ENCODE results near the gene CD81. TPM values are rescaled to one million over a fixed set of nuclear protein-coding genes. Genes with fewer than 3 reads are reported as not detected.

The CD81 gene
- total and polyA plus RNA-seq, 5 experiments from 2014 or later = 15.3 to 92.1 (median 62.0) TPM

DNA sequence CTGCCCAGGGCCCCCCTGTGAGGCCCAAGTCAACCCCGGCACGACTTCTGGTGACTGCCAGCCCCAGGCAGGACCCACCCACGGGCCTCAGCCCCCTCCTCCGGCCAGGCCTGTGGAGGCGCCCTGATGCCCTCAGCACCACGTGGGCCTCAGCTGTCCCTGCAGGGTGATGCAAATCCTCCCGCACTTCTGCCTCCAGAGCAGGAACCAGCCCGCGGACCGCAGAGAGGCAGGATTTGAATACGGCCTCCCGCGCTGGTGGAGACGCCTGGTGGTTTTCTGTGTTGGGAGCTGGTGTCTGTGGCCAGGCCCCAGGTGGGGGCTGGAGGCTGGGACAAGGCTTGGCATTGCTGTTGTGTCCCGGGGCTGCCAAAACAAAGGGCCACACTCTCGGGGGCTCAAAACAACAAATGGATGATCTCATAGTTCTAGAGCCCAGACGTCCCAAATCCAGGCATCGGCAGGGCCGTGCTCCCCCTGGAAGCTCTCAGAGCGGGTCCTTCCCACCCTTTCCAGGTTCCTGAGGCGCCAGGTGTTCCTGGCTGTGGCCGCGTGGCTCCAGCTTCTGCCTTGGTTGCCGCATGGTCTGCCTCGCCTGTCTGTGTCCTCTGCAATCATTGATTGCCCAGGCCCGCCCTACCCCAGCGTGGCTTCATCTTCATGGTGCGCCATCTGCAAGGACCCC lies 47.8 kb downstream of the CD81 start:
- peaks cover 0 to 2% (median 0%) of the 10 kb centered on the region in 4 donors for H3K4me1 Mint-ChIP-seq
- H3K27me3 Mint-ChIP-seq = no peaks in the 10 kb centered on the region
- H3K27ac Mint-ChIP-seq = no peak overlapping the region
- POLR2A ChIA-PET = interaction anchor here (1.3 kb wide), 1 partner anchor 19 kb away, joined by 3 read pairs; no protein-coding TSS in a partner anchor
- DNase-seq (no peak), ATAC-seq (no peak)
- no peaks in the 10 kb centered on the region for H3K36me3 Mint-ChIP-seq
- no peak overlapping the region for H3K4me3 Mint-ChIP-seq
- H3K9me3 Mint-ChIP-seq = no peaks in the 10 kb centered on the region

DNA sequence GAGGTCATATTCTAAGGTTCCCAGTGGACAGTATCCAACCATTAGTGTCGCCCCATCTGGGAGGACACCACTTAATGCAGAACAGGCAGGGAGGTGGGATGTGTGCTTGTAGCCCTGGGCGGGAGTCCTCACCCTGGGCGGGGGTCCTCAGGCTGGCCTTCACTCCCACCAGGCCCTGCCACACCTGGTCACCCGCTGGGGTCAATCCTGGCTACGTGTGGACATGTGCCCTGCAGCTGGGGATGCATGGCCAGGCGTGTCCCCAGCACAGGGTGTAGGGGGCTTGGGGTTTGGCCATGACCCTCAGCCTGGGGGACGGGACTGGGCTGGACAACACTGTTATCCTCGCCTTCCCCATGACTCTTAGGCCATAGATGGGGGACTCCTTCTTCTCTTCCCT lies 48.4 kb downstream of the CD81 start:
- no peaks in the 10 kb centered on the region for H3K36me3 Mint-ChIP-seq
- H3K4me1 Mint-ChIP-seq = peaks cover 0 to 2% (median 0%) of the 10 kb centered on the region in 4 donors

DNA sequence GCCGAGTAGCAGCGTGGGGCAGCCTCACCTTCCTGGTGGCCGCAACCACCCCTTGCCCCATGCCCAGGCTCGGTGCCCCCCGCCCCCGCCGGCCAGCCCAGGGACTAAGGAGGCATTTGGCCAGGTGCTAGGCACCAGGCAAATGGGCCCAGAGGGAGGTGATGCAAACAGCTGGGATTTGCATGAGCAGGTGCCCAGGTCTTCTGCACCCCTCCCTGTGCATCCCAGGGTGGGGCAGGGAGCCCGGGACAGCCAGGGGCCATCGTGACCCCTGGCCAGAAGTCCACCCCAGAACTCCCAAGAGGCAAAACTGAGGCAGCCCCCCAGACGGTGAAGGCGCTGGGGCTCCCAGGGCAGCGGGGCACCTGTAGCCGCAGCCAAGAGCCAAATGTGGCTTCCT lies 49.1 kb downstream of the CD81 start:
- POLR2A ChIA-PET = interaction anchor here (0.5 to 1.3 kb wide), 3 partner anchors 17 to 555 kb away, joined by 3 read pairs; no protein-coding TSS in a partner anchor
- Mint-ChIP-seq H3K4me3 (no peak overlapping the region), H3K4me1 (no peaks in the 10 kb centered on the region), H3K27me3 (no peaks in the 10 kb centered on the region), H3K9me3 (no peaks in the 10 kb centered on the region), H3K36me3 (no peaks in the 10 kb centered on the region), H3K27ac (no peak overlapping the region)
- DNase-seq (no peak), ATAC-seq (no peak)

More for the DNA sequence above, 48.4 kb downstream of the CD81 start:
- no peak overlapping the region for H3K27ac Mint-ChIP-seq
- POLR2A ChIA-PET = interaction anchor here (1.2 to 1.3 kb wide), 2 partner anchors 18 to 105 kb away, joined by 3 read pairs; no protein-coding TSS in a partner anchor
- H3K4me3 Mint-ChIP-seq = no peak overlapping the region
- no peak for DNase-seq
- H3K27me3 Mint-ChIP-seq = no peaks in the 10 kb centered on the region
- no peaks in the 10 kb centered on the region for H3K9me3 Mint-ChIP-seq
- ATAC-seq = no peak

DNA sequence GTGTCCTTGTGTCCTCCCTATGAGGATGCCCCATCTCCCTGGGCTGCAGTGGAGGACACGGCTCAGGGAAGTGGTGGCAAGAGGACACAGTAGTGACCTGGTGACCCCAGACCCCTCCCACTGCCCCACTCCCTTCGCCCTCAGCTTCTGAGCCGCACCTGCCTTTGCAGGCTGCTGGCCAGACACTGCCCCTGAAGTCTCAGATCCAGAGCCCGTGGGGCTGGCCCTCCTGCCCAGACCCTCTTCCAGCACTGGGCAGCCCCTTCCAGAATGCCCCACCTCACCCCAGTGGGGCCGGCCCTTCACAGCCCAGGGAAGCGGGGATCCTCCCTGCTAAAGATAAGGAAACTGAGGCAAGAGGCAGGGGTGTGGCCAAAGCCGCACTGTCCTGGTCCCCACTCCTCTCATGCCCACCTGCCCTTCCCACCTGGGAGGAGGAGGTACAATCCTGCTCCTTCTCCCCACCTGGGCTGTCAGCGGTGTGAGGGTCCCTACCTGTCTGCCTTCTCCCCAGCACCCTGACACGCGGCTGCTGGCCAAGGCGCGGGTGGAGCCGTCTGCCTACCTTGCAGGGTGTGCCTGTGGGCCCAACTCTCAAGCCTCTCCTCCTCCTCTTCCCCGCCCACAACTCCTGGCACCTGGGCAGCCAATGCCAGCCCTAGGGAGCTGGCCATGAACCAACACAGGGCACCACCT lies 49.9 kb downstream of the CD81 start:
- Mint-ChIP-seq H3K27ac (peak overlapping the region in 1 of 10 donors; percentile 73), H3K36me3 (no peaks in the 10 kb centered on the region), H3K9me3 (no peaks in the 10 kb centered on the region), H3K27me3 (no peaks in the 10 kb centered on the region), H3K4me1 (peaks cover 0 to 3% (median 1%) of the 10 kb centered on the region in 4 donors), H3K4me3 (no peak overlapping the region)
- POLR2A ChIA-PET = interaction anchor here (0.5 to 1.2 kb wide), 4 partner anchors 104 to 554 kb away, joined by 3 to 6 read pairs (median 4); no protein-coding TSS in a partner anchor
- ATAC-seq = no peak
- DNase-seq = no peak

DNA sequence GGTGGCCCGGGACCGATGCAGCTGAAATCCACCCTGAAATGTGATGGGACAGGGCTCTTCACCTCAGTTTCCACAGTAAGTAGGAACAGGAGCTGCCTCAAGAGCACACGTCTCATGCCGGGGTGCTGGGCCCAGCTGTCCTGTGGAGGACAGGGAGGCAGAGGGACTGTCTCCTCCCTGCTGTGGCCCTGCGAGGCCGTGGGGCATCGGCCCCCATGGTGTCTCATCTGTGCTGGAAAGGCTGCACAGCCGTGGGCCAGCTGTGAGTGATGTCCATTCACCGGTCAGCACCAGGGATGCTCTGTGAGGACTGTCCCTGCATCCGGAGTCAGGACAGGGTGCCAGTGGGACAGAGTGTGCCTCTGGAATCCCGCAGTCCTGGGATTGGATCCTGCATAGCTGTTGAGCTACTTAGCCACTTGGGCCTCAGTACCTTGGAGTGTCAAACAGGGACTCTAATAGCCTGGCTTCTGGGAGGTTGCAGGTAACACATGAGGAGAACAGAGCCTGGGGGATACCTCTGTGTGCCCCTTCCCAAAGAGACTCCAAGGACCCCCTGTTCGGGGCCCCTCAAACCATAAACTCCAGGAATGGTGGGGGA lies 50.7 kb downstream of the CD81 start:
- POLR2A ChIA-PET = interaction anchor here (1.0 to 1.1 kb wide), 2 partner anchors 103 to 105 kb away, joined by 4 to 6 read pairs; no protein-coding TSS in a partner anchor
- Mint-ChIP-seq H3K36me3 (no peaks in the 10 kb centered on the region), H3K4me3 (no peak overlapping the region), H3K27ac (no peak overlapping the region), H3K4me1 (peaks cover 0 to 3% (median 1%) of the 10 kb centered on the region in 4 donors), H3K27me3 (no peaks in the 10 kb centered on the region), H3K9me3 (no peaks in the 10 kb centered on the region)
- DNase-seq = no peak
- peak in 1 of 2 donors; percentile 15 for ATAC-seq

DNA sequence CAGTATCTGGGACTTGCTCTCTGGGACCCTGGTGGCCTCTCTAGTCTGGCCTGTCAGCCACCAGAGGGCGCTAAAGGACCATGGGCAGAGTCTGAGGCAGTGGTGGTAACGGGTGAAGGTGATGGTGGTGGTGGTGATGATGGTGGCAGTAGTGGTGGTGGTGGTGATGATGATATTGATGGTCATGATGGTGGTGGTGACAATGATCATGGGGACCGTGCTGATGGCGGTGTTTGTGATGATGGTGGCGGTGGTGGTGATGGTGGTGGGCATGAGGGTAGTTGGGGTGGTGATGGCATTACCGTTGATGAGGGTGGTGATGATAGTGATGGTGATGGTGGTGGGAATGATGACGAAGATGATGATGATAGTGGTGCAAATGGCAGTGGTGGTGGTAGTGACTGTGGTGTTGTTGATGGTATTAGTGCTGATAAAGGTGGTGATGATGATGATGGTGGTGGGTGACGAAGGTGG lies 51.2 kb downstream of the CD81 start:
- peak; percentile 94 to 98 for ATAC-seq
- peaks cover 0 to 3% (median 1%) of the 10 kb centered on the region in 4 donors for H3K4me1 Mint-ChIP-seq
- POLR2A ChIA-PET = interaction anchor here (1.1 kb wide), 1 partner anchor 104 kb away, joined by 4 read pairs; no protein-coding TSS in a partner anchor
- H3K4me3 Mint-ChIP-seq = no peak overlapping the region
- no peaks in the 10 kb centered on the region for H3K27me3 Mint-ChIP-seq
- H3K27ac Mint-ChIP-seq = no peak overlapping the region
- peak; percentile 69 to 93 (median 84) for DNase-seq
- H3K9me3 Mint-ChIP-seq = no peaks in the 10 kb centered on the region
- H3K36me3 Mint-ChIP-seq = no peaks in the 10 kb centered on the region

DNA sequence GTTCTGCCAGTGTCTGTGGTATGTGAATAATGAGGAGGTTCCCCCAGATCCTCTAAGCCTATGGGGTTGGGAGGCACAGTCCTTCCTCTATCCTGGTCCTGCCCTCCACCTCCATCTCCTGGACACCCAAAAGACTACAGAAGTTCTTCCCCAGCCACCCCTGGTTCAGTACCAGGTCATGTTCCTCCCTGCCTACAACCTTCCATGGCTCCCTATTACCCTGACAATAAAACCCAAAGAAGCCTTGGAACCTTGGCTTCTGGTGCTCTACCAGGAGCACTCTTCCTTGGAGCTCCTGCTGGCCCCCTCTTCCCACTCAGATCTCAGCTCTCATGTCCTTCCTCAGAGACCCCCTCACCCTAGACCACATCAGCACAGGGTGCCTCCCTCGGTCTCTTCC lies 54.3 kb downstream of the CD81 start:
- DNase-seq (no peak), ATAC-seq (no peak)
- Mint-ChIP-seq H3K27ac (peak overlapping the region in 3 of 10 donors; percentile 38 to 70 (median 57)), H3K4me3 (no peak overlapping the region), H3K36me3 (no peaks in the 10 kb centered on the region), H3K4me1 (peaks cover 0 to 3% (median 1%) of the 10 kb centered on the region in 4 donors), H3K27me3 (no peaks in the 10 kb centered on the region), H3K9me3 (no peaks in the 10 kb centered on the region)
- POLR2A ChIA-PET = no interaction called here

DNA sequence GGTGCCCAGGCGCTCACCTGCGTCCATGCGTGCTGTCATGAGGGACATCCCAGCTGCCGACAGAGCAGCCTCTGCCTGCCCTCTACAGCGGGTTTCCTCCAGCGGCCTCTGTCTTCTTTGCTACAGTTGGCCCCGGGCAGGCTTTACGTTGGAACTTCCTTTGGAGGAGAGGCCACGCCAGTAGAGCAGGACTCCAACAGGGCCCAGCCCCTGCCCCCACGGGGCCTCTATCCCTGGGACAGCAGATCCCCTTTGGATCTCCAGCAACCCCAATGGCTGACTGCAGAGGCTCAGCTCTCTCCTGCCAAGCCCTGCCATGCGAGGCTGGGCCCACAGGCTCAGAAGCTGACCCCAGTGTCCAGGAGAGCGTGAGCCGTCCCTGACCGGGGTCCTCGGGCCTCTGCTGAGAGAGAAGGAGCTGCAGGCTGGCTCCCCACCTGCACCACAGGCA lies 55.1 kb downstream of the CD81 start:
- no peak overlapping the region for H3K4me3 Mint-ChIP-seq
- POLR2A ChIA-PET = no interaction called here
- DNase-seq = no peak
- H3K27me3 Mint-ChIP-seq = no peaks in the 10 kb centered on the region
- H3K27ac Mint-ChIP-seq = no peak overlapping the region
- no peak for ATAC-seq
- H3K36me3 Mint-ChIP-seq = no peaks in the 10 kb centered on the region
- peaks cover 0 to 3% (median 1%) of the 10 kb centered on the region in 4 donors for H3K4me1 Mint-ChIP-seq
- no peaks in the 10 kb centered on the region for H3K9me3 Mint-ChIP-seq

DNA sequence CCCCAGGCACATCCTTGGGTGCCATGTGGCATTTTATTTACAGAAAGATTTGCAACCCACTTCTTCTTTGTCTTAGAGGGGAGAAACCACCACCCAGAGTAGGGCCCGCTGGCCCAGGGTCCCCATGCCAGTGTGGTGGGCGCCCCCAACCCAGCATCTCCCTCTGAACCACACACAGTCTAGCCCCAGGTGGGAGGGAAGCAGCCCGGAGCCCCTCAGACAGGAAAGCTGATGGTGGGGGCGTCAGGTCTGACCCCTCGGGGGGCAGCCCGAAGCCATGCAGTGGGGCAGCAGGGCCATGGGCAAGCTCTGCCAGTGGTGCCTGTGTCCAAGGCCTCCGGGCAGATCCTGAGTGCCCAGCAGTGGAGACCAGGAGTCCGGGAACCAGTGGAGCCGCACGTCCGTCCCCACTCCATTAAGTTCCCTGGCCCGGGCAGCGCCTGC lies 55.5 kb downstream of the CD81 start:
- Mint-ChIP-seq H3K9me3 (no peaks in the 10 kb centered on the region), H3K4me3 (no peak overlapping the region), H3K27me3 (no peaks in the 10 kb centered on the region), H3K36me3 (no peaks in the 10 kb centered on the region), H3K27ac (no peak overlapping the region), H3K4me1 (peaks cover 0 to 3% (median 1%) of the 10 kb centered on the region in 4 donors)
- no peak for ATAC-seq
- DNase-seq = peak in 1 of 10 donors; percentile 61
- POLR2A ChIA-PET = no interaction called here

DNA sequence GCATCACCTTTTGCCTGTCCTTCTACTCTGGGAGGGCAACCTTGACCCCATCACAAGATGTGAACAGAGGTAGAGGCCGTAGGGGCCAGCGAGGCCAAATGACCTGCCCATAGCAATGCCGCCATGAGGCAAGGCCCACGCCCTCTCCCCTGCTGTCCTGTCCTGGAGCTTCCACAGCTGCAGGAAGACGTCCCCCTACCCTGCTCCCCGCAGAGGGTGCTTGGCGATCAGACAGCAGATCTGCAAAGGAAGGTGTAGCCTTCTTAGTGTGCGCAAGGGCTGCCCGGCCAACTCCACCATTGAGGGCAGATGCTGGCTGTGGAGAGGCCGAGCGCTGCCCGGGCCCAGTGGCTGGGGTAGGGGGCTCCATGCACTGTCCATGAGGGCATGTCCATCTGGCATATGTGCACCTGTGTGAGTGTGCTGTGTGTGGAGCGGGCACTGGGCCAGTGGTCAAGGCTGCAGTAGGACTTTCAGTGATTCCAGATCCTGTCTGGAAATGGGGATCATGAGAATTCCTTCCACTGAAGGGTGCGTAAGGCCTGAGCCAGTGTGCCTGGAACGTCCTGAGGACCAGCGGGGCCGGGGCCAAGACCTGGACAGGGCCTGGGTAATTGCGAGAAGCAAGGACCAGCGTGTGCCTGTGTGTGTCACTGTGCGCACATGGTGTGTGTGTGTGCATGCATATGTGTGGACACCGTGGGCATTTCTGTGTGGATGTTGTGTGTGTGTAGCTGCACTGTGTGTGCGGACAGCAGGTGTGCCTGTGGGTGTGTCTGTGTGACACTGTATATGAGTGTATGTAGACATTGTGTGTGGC lies 56.2 kb downstream of the CD81 start:
- DNase-seq = peak in 1 of 10 donors; percentile 52

DNA sequence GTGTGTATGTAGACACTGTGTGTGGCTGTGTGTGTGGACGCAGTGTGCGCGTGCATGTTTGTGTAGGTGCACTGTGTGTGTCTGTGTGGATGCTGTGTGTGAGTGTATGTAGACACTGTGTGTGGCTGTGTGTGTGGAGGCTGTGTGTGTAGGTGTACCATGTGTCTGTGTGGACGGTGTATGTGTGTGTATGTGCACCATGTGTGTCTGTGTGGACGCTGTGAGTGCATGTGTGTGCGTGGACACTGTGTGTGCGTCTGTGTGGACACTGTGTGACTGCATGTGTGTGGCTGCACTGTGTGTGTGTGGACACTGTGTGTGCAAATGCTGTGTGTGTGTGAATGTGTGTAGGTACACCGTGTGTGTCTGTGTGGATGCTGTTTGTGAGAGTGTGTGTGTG lies 56.9 kb downstream of the CD81 start:
- H3K36me3 Mint-ChIP-seq = no peaks in the 10 kb centered on the region
- no peaks in the 10 kb centered on the region for H3K9me3 Mint-ChIP-seq
- POLR2A ChIA-PET = no interaction called here
- H3K4me3 Mint-ChIP-seq = no peak overlapping the region
- ATAC-seq (no peak), DNase-seq (peak in 1 of 10 donors; percentile 28)
- no peak overlapping the region for H3K27ac Mint-ChIP-seq
- H3K4me1 Mint-ChIP-seq = peaks cover 0 to 7% (median 4%) of the 10 kb centered on the region in 4 donors
- no peaks in the 10 kb centered on the region for H3K27me3 Mint-ChIP-seq

More for the DNA sequence above, 56.2 kb downstream of the CD81 start:
- no peak for ATAC-seq
- Mint-ChIP-seq H3K4me3 (no peak overlapping the region), H3K27me3 (no peaks in the 10 kb centered on the region), H3K9me3 (no peaks in the 10 kb centered on the region), H3K4me1 (peaks cover 0 to 3% (median 1%) of the 10 kb centered on the region in 4 donors), H3K27ac (no peak overlapping the region), H3K36me3 (no peaks in the 10 kb centered on the region)
- POLR2A ChIA-PET = no interaction called here
